Right lobe of liver (tissue), 4 donors: ENCODE data around the gene ZFPM1.

Experiments
- CTCF ChIP-seq, 4 donors: fragments of 200-600 bp in 3 of 4; fragments of 450-650 bp in 1 of 4; IDR thresholded peaks; one replicate each; pipeline versions ENCODE4 v1.5.1 to v1.8.0; 2016 to 2022; ENCODE audit warnings: antibody characterized with exemption in 4 of 4, mild to moderate bottlenecking in 2 of 4
- POLR2A ChIP-seq: fragments of 450-650 bp; IDR thresholded peaks from one replicate; pipeline ENCODE4 v1.6.1; 2017; ENCODE audit warnings: antibody characterized with exemption, mild to moderate bottlenecking
- donor health status: DM: no; HTN: no; CAD: no.
- donor health status: DM: no; HTN: no; CAD: no.
- donor health status: DM: no; HTN: yes; CAD: no.

GRCh38 chr16:88455610-88456355 is 2.7 kb downstream of the ZFPM1 start:
- TF ChIP-seq POLR2A (no peak), CTCF (IDR thresholded peaks at IDR 0.05) (peak in 1 of 4 donors; percentile 11)
